H1 (cell line): ENCODE data around the gene SHQ1. TPM values are rescaled to one million over a fixed set of nuclear protein-coding genes. Genes with fewer than 3 reads are reported as not detected.

ENCODE experiments used
- CTCF ChIA-PET: fragments of 300-600 bp; sonication (Branson Sonifier 250); formaldehyde crosslinking; loops from one replicate; lab custom pipeline; 2021; ENCODE audit not compliant: partially characterized antibody; lab: Charles Lee
- POLR2A ChIA-PET: fragments of 300-600 bp; sonication (Branson Sonifier 250); formaldehyde crosslinking; loops from one replicate; lab custom pipeline; 2021; ENCODE audit warnings: inconsistent platforms; ENCODE audit not compliant: partially characterized antibody; lab: Charles Lee
- DNase-seq, 2 experiments: peaks; one replicate each; pipeline versions ENCODE4 v3.0.0 to v3.0.0-alpha.2; 2010 to 2022; ENCODE audit warnings: low spot score in 2 of 2, low read depth in 1 of 2, mixed read lengths in 1 of 2
- FAIRE-seq: peaks from 2 replicates; lab custom pipeline; 2011; peaks lifted over from hg19 to GRCh38; lab: Jason Lieb, UNC
- H2AFZ ChIP-seq: 2 replicates; pipeline ENCODE4 v1.8.1; 2012; ENCODE audit warnings: low read length, inconsistent platforms
- H2AK5ac ChIP-seq: 2 replicates; pipeline ENCODE4 v1.6.1; 2013; ENCODE audit warnings: low read depth, low read length
- H2BK120ac ChIP-seq: replicated peaks from 2 replicates; pipeline ENCODE3; 2013; ENCODE audit warnings: low read depth, low read length, inconsistent platforms
- H2BK12ac ChIP-seq: 2 replicates; pipeline ENCODE4 v1.6.1; 2013; ENCODE audit warnings: low read depth, low read length
- H2BK15ac ChIP-seq: 2 replicates; pipeline ENCODE4 v1.6.1; 2013; ENCODE audit warnings: low read length
- H2BK20ac ChIP-seq: 2 replicates; pipeline ENCODE4 v1.6.1; 2013; ENCODE audit warnings: low read length
- H2BK5ac ChIP-seq: 2 replicates; pipeline ENCODE4 v1.6.1; 2013; ENCODE audit warnings: low read depth, low read length
- H3K14ac ChIP-seq: 2 replicates; pipeline ENCODE4 v1.6.1; 2013; ENCODE audit warnings: inconsistent platforms; ENCODE audit not compliant: insufficient read length
- H3K18ac ChIP-seq: 2 replicates; pipeline ENCODE4 v1.6.1; 2013; ENCODE audit warnings: low read length; ENCODE audit errors: extremely low read depth
- H3K23ac ChIP-seq: 2 replicates; pipeline ENCODE4 v1.6.1; 2013; ENCODE audit warnings: inconsistent platforms; ENCODE audit not compliant: insufficient read length
- H3K23me2 ChIP-seq: 2 replicates; pipeline ENCODE4 v1.6.1; 2013; ENCODE audit warnings: low read depth, low read length
- H3K27ac ChIP-seq: 2 replicates; pipeline ENCODE4 v1.6.1; 2011; ENCODE audit warnings: low read depth, low read length, inconsistent platforms
- H3K27me3 ChIP-seq, 4 experiments: replicated peaks in 1 of 4; 1 replicate in 1 of 4; 2 replicates in 3 of 4; pipeline versions ENCODE4 v1.6.1 to v1.8.1; 2011 to 2013; ENCODE audit warnings: low read length in 3 of 4, mild to moderate bottlenecking in 3 of 4, inconsistent platforms in 2 of 4, mixed read lengths in 2 of 4, moderate library complexity in 1 of 4; ENCODE audit not compliant: control insufficient read depth in 3 of 4, insufficient read depth in 3 of 4; ENCODE audit errors: extremely low read depth in 1 of 4
- H3K36me3 ChIP-seq, 4 experiments: 2 replicates each; pipeline versions ENCODE4 v1.6.1 to v1.8.1; 2011 to 2013; ENCODE audit warnings: mild to moderate bottlenecking in 4 of 4, low read length in 3 of 4, moderate library complexity in 2 of 4, control low read depth in 1 of 4, inconsistent platforms in 1 of 4; ENCODE audit not compliant: insufficient read depth in 4 of 4, control insufficient read depth in 2 of 4
- H3K4ac ChIP-seq: replicated peaks from 2 replicates; pipeline ENCODE3; 2013; ENCODE audit warnings: low read length, low read depth, mixed read lengths, inconsistent platforms; ENCODE audit not compliant: insufficient read length
- H3K4me1 ChIP-seq, 4 experiments: replicated peaks in 1 of 4; 1 replicate in 1 of 4; 2 replicates in 3 of 4; pipeline versions ENCODE4 v1.6.1 to v1.8.1; 2011 to 2013; ENCODE audit warnings: low read length in 3 of 4, inconsistent platforms in 2 of 4, mixed read lengths in 1 of 4; ENCODE audit not compliant: insufficient read depth in 4 of 4, control insufficient read depth in 3 of 4
- H3K4me2 ChIP-seq, 2 experiments: 2 replicates each; pipeline versions ENCODE4 v1.6.1 to v1.8.1; 2011 to 2013; ENCODE audit warnings: low read depth in 2 of 2, low read length in 2 of 2, control low read depth in 1 of 2, inconsistent platforms in 1 of 2, mild to moderate bottlenecking in 1 of 2; ENCODE audit not compliant: insufficient read depth in 1 of 2
- H3K4me3 ChIP-seq, 4 experiments: fragments of 200-600, 300-600 bp in 1 of 4; sonication (generic), shearing (Covaris generic), sonication (Bioruptor Twin) in 1 of 4; 2 replicates each; pipeline versions ENCODE4 v1.5.1 to v1.8.1; 2011 to 2016; ENCODE audit warnings: low read length in 4 of 4, low read depth in 3 of 4, control low read depth in 2 of 4, inconsistent platforms in 2 of 4, mild to moderate bottlenecking in 2 of 4, mixed read lengths in 1 of 4, moderate library complexity in 1 of 4; ENCODE audit not compliant: insufficient read depth in 2 of 4; ENCODE audit errors: extremely low read depth in 1 of 4
- H3K56ac ChIP-seq: replicated peaks from 2 replicates; pipeline ENCODE3; 2013; ENCODE audit warnings: low read depth, mild to moderate bottlenecking, mixed read lengths, low read length, inconsistent platforms; ENCODE audit not compliant: insufficient read length
- H3K79me1 ChIP-seq: 2 replicates; pipeline ENCODE4 v1.6.1; 2013; ENCODE audit warnings: low read depth, low read length, control low read depth
- H3K79me2 ChIP-seq, 2 experiments: 2 replicates each; pipeline versions ENCODE4 v1.6.1 to v1.8.1; 2012 to 2013; ENCODE audit warnings: low read length in 2 of 2, mild to moderate bottlenecking in 2 of 2, inconsistent platforms in 1 of 2; ENCODE audit not compliant: insufficient read depth in 2 of 2, control insufficient read depth in 1 of 2
- H3K9ac ChIP-seq, 4 experiments: replicated peaks in 1 of 4; 1 replicate in 1 of 4; 2 replicates in 3 of 4; pipeline versions ENCODE4 v1.6.1 to v1.8.1; 2011 to 2013; ENCODE audit warnings: low read depth in 3 of 4, low read length in 3 of 4, control low read depth in 2 of 4, mild to moderate bottlenecking in 2 of 4, moderate library complexity in 2 of 4, inconsistent platforms in 1 of 4; ENCODE audit errors: extremely low read depth in 1 of 4
- H3K9me3 ChIP-seq, 2 experiments: 2 replicates each; pipeline versions ENCODE4 v1.6.1 to v1.8.1; 2012 to 2013; ENCODE audit warnings: mild to moderate bottlenecking in 2 of 2, moderate library complexity in 2 of 2, control low read depth in 1 of 2, inconsistent platforms in 1 of 2, low read depth in 1 of 2, low read length in 1 of 2, mixed read lengths in 1 of 2; ENCODE audit not compliant: insufficient read depth in 2 of 2
- H4K20me1 ChIP-seq, 2 experiments: replicated peaks in 1 of 2; 2 replicates each; pipeline versions ENCODE3 to v1.8.1; 2011 to 2013; ENCODE audit warnings: inconsistent platforms in 2 of 2, low read length in 2 of 2, mild to moderate bottlenecking in 1 of 2; ENCODE audit not compliant: insufficient read depth in 2 of 2, control insufficient read depth in 1 of 2
- H4K5ac ChIP-seq: 2 replicates; pipeline ENCODE4 v1.6.1; 2013; ENCODE audit warnings: low read length, low read depth, mixed read lengths, inconsistent platforms; ENCODE audit not compliant: insufficient read length
- H4K8ac ChIP-seq: 2 replicates; pipeline ENCODE4 v1.8.0; 2013; ENCODE audit warnings: mild to moderate bottlenecking, moderate library complexity, low read length, inconsistent platforms; ENCODE audit not compliant: insufficient read depth; ENCODE audit errors: extremely low read depth
- H4K91ac ChIP-seq: replicated peaks from 2 replicates; pipeline ENCODE3; 2013; ENCODE audit warnings: low read length, mixed read lengths, inconsistent platforms; ENCODE audit not compliant: insufficient read length
- BCL11A ChIP-seq, 2 experiments: IDR thresholded peaks; one replicate each; pipeline ENCODE4 v1.6.1; 2011; ENCODE audit warnings: low read depth in 2 of 2, low read length in 2 of 2, mild to moderate bottlenecking in 2 of 2
- SIN3A ChIP-seq, 2 experiments: IDR thresholded peaks in 1 of 2; conservative IDR thresholded peaks in 1 of 2; 2 replicates each; pipeline ENCODE4 v1.6.1; 2011 to 2012; ENCODE audit warnings: low read length in 2 of 2, improper control_type of control experiment in 1 of 2, low read depth in 1 of 2, mild to moderate bottlenecking in 1 of 2
- WGBS, 2 experiments: shearing (Covaris generic) in 1 of 2; methylation state at CpG; one replicate each; pipeline versions ENCODE4 v1.1.6 to v1.1.7; 2013 to 2015; ENCODE audit warnings: low lambda C conversion rate in 2 of 2, mixed read lengths in 2 of 2, inconsistent platforms in 1 of 2, low coverage in 1 of 2, missing lambda C conversion rate in 1 of 2; ENCODE audit not compliant: insufficient replicate concordance in 2 of 2, insufficient coverage in 1 of 2, insufficient read length in 1 of 2; ENCODE audit errors: extremely low coverage in 1 of 2, missing lambda C conversion rate in 1 of 2; 5-methylcytosine and 5-hydroxymethylcytosine counted together
- polyA plus RNA-seq, 7 experiments: library from polyadenylated mRNA; depleted of rRNA in 3 of 7; stranded (reverse) in 5 of 7; unstranded in 2 of 7; fragments of >200 nt in 5 of 7; fragments of 200-250 nt in 2 of 7; gene quantifications; 1 replicate in 5 of 7; 2 replicates in 1 of 7; 4 replicates in 1 of 7; pipeline versions ENCODE4 v1.2.1 to v1.2.3, GENCODE V29; 2011 to 2013; ENCODE audit warnings: missing spikeins in 2 of 7, mixed read lengths in 2 of 7
- total RNA-seq: library from RNA; stranded (reverse); fragmentation: NEBNext Ultra II Directional; extraction: Animal tissue kit (Norgen Biotek cat#: 25700); gene quantifications from 2 replicates; pipeline ENCODE4 v1.2.1, GENCODE V29; 2021

The SHQ1 gene
- total and polyA plus RNA-seq, 2 of the 8 experiments (the other 6 are each of a cell fraction or from before 2014, with no cell fraction given) = 10.7 to 34.4 TPM

DNA sequence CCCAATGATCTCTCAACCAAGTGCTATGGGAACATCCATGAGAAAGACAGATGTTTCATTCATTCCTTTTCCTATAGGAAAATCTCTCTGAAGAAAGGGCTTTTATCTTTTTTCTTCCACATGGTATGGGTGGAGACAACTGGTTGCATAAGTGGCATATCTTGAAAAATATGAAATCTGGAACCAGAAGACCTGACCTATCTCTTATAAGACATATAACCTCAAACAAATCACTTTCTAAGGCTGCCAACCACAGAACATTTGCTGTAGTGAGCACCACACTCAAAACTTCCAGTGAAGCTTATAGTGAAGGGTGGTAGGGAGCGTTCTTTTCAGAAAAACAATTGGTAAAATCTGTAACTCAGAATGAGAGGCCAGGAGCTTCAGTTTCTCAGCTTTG lies 58.5 kb downstream of the SHQ1 start:
- no peak overlapping the region for H3K23ac ChIP-seq
- H4K20me1 ChIP-seq = peaks cover 0 to 2% of the 10 kb centered on the region in 2 experiments
- H3K9ac ChIP-seq = no peak overlapping the region
- no peak overlapping the region for H3K4me2 ChIP-seq
- no peak overlapping the region for H2BK12ac ChIP-seq
- no peak overlapping the region for H4K5ac ChIP-seq
- POLR2A ChIA-PET = no interaction called here
- CTCF ChIA-PET = no interaction called here
- no peak overlapping the region for H2BK120ac ChIP-seq
- H2BK5ac ChIP-seq = no peak overlapping the region
- no peak for FAIRE-seq
- H3K9me3 ChIP-seq = peaks cover 0 to 11% of the 10 kb centered on the region in 2 experiments; a peak in 1 of 4 replicates
- H3K4me3 ChIP-seq = no peak overlapping the region
- no peak overlapping the region for H3K4ac ChIP-seq
- H2AK5ac ChIP-seq = no peak overlapping the region
- DNase-seq = no peak
- no peak overlapping the region for H3K14ac ChIP-seq
- no peak overlapping the region for H2AFZ ChIP-seq
- peaks cover 2% of the 10 kb centered on the region for H3K79me1 ChIP-seq
- H3K27me3 ChIP-seq = no peaks in the 10 kb centered on the region
- no peak overlapping the region for H3K56ac ChIP-seq
- peaks cover 0 to 5% (median 2%) of the 10 kb centered on the region in 4 experiments; a peak in 3 of 7 replicates for H3K4me1 ChIP-seq
- no peak overlapping the region for H4K8ac ChIP-seq
- TF ChIP-seq SIN3A (conservative IDR thresholded peaks at IDR 0.05 in 1 of 2, IDR thresholded peaks at IDR 0.05 in 1 of 2; ENCODE audit: low read depth in 1 of 2, low read length in 2 of 2) (no peak), BCL11A (IDR thresholded peaks at IDR 0.05; ENCODE audit: low read depth in 2 of 2, low read length in 2 of 2) (no peak)
- H2BK20ac ChIP-seq = no peak overlapping the region
- peaks cover 0 to 8% (median 4%) of the 10 kb centered on the region in 4 experiments; a peak in 5 of 8 replicates for H3K36me3 ChIP-seq
- no peaks in the 10 kb centered on the region for H3K79me2 ChIP-seq
- 87% methylated on average over 1 of the region's 1 CpG; no CpG with 5 or more reads in 1 of the 2 experiments for WGBS, 2 experiments
- H4K91ac ChIP-seq = no peak overlapping the region
- H3K18ac ChIP-seq = no peak overlapping the region
- H3K23me2 ChIP-seq = no peaks in the 10 kb centered on the region
- no peak overlapping the region for H2BK15ac ChIP-seq
- H3K27ac ChIP-seq = no peak overlapping the region
